Type B pancreatic cell (in vitro differentiated cells): Measurements from ENCODE around the gene MCF2L. TPM values are rescaled to one million over a fixed set of nuclear protein-coding genes. Genes with fewer than 3 reads are reported as not detected.
A peak's percentile ranks its signal among the peaks of the same experiment; 100 is the strongest.
"Not testable (repeated sequence)": the region's sequence is repeated elsewhere in the genome, so short reads cannot be mapped to it uniquely, and the experiment has no call there.

Experiments used
- DNase-seq: peaks from one replicate; pipeline ENCODE4 v3.0.0; 2021; ENCODE audit warnings: mixed read lengths; ENCODE audit not compliant: unreplicated experiment; ENCODE audit errors: extremely low spot score
- H3K27ac Mint-ChIP-seq: 2 replicates; pipeline ENCODE4 v1.8.0; 2021; ENCODE audit warnings: mild to moderate bottlenecking, mixed read lengths
- H3K27me3 Mint-ChIP-seq: 2 replicates; pipeline ENCODE4 v1.8.0; 2021; ENCODE audit warnings: mixed read lengths
- H3K36me3 Mint-ChIP-seq: 2 replicates; pipeline ENCODE4 v1.8.0; 2021; ENCODE audit warnings: mixed read lengths
- H3K4me1 Mint-ChIP-seq: one replicate; pipeline ENCODE4 v1.8.0; 2021; ENCODE audit warnings: mixed read lengths; ENCODE audit not compliant: unreplicated experiment
- H3K4me3 Mint-ChIP-seq: 2 replicates; pipeline ENCODE4 v1.8.0; 2021; ENCODE audit warnings: mild to moderate bottlenecking, mixed read lengths
- H3K9me3 Mint-ChIP-seq: 2 replicates; pipeline ENCODE4 v1.8.0; 2021; ENCODE audit warnings: mixed read lengths
- CTCF ChIP-seq: fragments of 200-600 bp; sonication (generic); conservative IDR thresholded peaks from 2 replicates; pipeline ENCODE4 v1.5.0; 2021; ENCODE audit warnings: antibody characterized with exemption, mild to moderate bottlenecking
- total RNA-seq: library from RNA; stranded (reverse); gene quantifications from 2 replicates; pipeline ENCODE4 v1.2.1, GENCODE V29; 2021; ENCODE audit warnings: low replicate concordance

MCF2L gene
- total RNA-seq, 1 donor from 2014 or later, result 46.9 TPM

GRCh38 chr13:113096745-113097305 is 127.8 kb downstream of the MCF2L start:
- H3K4me1 Mint-ChIP-seq, result peaks cover 11% of the 10 kb centered on the region

GRCh38 chr13:113097651-113098050 is 128.6 kb downstream of the MCF2L start:
- Mint-ChIP-seq H3K4me3 (no peak overlapping the region), H3K4me1 (peaks cover 11% of the 10 kb centered on the region), H3K9me3 (no peaks in the 10 kb centered on the region), H3K27ac (peak overlapping the region; percentile 96), H3K27me3 (peaks cover 5% of the 10 kb centered on the region), H3K36me3 (peaks cover 3% of the 10 kb centered on the region)
- DNase-seq, result no peak
- no peak for TF ChIP-seq CTCF

More at GRCh38 chr13:113096745-113097305, 127.8 kb downstream of the MCF2L start:
- DNase-seq, result no peak
- Mint-ChIP-seq H3K36me3 (peaks cover 3% of the 10 kb centered on the region), H3K4me3 (no peak overlapping the region), H3K27me3 (peaks cover 3% of the 10 kb centered on the region), H3K27ac (no peak overlapping the region), H3K9me3 (no peaks in the 10 kb centered on the region)
- no peak for TF ChIP-seq CTCF

- H3K4me1 Mint-ChIP-seq, result peaks cover 11% of the 10 kb centered on the region
- H3K4me3 Mint-ChIP-seq, result peak overlapping the region; percentile 53
- H3K27me3 Mint-ChIP-seq, result peaks cover 7% of the 10 kb centered on the region
- no peak for DNase-seq
- H3K27ac Mint-ChIP-seq, result peak overlapping the region; percentile 96
- no peak for TF ChIP-seq CTCF
- peaks cover 3% of the 10 kb centered on the region for H3K36me3 Mint-ChIP-seq
- H3K9me3 Mint-ChIP-seq, result no peaks in the 10 kb centered on the region
Measured at GRCh38 chr13:113098162-113098732, 129.2 kb downstream of the MCF2L start.

- Mint-ChIP-seq H3K36me3 (peaks cover 3% of the 10 kb centered on the region), H3K27ac (no peak overlapping the region), H3K27me3 (peaks cover 7% of the 10 kb centered on the region), H3K4me1 (peaks cover 11% of the 10 kb centered on the region), H3K4me3 (no peak overlapping the region), H3K9me3 (no peaks in the 10 kb centered on the region)
- TF ChIP-seq CTCF, result no peak
- no peak for DNase-seq
Measured at GRCh38 chr13:113099142-113099541, 130.1 kb downstream of the MCF2L start.

- H3K36me3 Mint-ChIP-seq, DNase-seq, H3K27me3 Mint-ChIP-seq, H3K4me3 Mint-ChIP-seq, H3K9me3 Mint-ChIP-seq: not testable (repeated sequence)
- H3K4me1 Mint-ChIP-seq, result peaks cover 11% of the 10 kb centered on the region
- peak overlapping the region; percentile 6 for H3K27ac Mint-ChIP-seq
Measured at GRCh38 chr13:113102302-113102701, 133.3 kb downstream of the MCF2L start.

GRCh38 chr13:113102727-113103126 is 133.7 kb downstream of the MCF2L start:
- H3K4me3 Mint-ChIP-seq, result no peak overlapping the region
- peaks cover 3% of the 10 kb centered on the region for H3K36me3 Mint-ChIP-seq
- TF ChIP-seq CTCF, result no peak
- no peak for DNase-seq
- H3K27me3 Mint-ChIP-seq, result peaks cover 7% of the 10 kb centered on the region
- peaks cover 11% of the 10 kb centered on the region for H3K4me1 Mint-ChIP-seq
- H3K27ac Mint-ChIP-seq, result peak overlapping the region; percentile 6
- H3K9me3 Mint-ChIP-seq, result no peaks in the 10 kb centered on the region
